A549 (cell line): ENCODE results near the gene TMEM123.

ENCODE experiments used
- EP300 ChIP-seq, 2 experiments: fragments of >200 bp; sonication (Bioruptor Twin); formaldehyde crosslinking; IDR thresholded peaks; 2 replicates in 1 of 2; 3 replicates in 1 of 2; pipeline ENCODE4 v1.6.1; 2016 to 2017
- POLR2A ChIP-seq: IDR thresholded peaks from 2 replicates; pipeline ENCODE4 v1.6.1; 2012; ENCODE audit warnings: mild to moderate bottlenecking, low read length
- RAD21 ChIP-seq, 2 experiments: fragments of >200 bp in 1 of 2; sonication (Bioruptor Twin) in 1 of 2; formaldehyde crosslinking in 1 of 2; IDR thresholded peaks in 1 of 2; conservative IDR thresholded peaks in 1 of 2; 2 replicates in 1 of 2; 3 replicates in 1 of 2; pipeline ENCODE4 v1.6.1; 2012 to 2018; ENCODE audit warnings: inconsistent platforms in 1 of 2
- TF ChIP-seq, protein P1 (sequence below): fragments of >200 bp; sonication (Bioruptor Twin); formaldehyde crosslinking; IDR thresholded peaks from 3 replicates; pipeline ENCODE4 v1.5.1; 2016
- TF ChIP-seq, protein P2 (sequence below): fragments of 450-650 bp; IDR thresholded peaks from 2 replicates; pipeline ENCODE4 v1.6.1; 2014; ENCODE audit warnings: antibody characterized with exemption
- TF ChIP-seq, protein P3 (sequence below): fragments of 200-600 bp; sonication (generic); IDR thresholded peaks from 2 replicates; pipeline ENCODE4 v1.6.1; 2016; ENCODE audit warnings: antibody characterized with exemption, mild to moderate bottlenecking, moderate library complexity

GRCh38 chr11:102414559-102414958 is 38.0 kb downstream of the TMEM123 start:
- TF ChIP-seq POLR2A (no peak), RAD21 (conservative IDR thresholded peaks at IDR 0.05 in 1 of 2, IDR thresholded peaks at IDR 0.05 in 1 of 2) (no peak), EP300 (IDR thresholded peaks at IDR 0.05) (no peak)
- TF ChIP-seq, protein P1, sequence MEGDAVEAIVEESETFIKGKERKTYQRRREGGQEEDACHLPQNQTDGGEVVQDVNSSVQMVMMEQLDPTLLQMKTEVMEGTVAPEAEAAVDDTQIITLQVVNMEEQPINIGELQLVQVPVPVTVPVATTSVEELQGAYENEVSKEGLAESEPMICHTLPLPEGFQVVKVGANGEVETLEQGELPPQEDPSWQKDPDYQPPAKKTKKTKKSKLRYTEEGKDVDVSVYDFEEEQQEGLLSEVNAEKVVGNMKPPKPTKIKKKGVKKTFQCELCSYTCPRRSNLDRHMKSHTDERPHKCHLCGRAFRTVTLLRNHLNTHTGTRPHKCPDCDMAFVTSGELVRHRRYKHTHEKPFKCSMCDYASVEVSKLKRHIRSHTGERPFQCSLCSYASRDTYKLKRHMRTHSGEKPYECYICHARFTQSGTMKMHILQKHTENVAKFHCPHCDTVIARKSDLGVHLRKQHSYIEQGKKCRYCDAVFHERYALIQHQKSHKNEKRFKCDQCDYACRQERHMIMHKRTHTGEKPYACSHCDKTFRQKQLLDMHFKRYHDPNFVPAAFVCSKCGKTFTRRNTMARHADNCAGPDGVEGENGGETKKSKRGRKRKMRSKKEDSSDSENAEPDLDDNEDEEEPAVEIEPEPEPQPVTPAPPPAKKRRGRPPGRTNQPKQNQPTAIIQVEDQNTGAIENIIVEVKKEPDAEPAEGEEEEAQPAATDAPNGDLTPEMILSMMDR = no peak
- TF ChIP-seq, protein P2, sequence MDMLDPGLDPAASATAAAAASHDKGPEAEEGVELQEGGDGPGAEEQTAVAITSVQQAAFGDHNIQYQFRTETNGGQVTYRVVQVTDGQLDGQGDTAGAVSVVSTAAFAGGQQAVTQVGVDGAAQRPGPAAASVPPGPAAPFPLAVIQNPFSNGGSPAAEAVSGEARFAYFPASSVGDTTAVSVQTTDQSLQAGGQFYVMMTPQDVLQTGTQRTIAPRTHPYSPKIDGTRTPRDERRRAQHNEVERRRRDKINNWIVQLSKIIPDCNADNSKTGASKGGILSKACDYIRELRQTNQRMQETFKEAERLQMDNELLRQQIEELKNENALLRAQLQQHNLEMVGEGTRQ = no peak
- TF ChIP-seq, protein P3, sequence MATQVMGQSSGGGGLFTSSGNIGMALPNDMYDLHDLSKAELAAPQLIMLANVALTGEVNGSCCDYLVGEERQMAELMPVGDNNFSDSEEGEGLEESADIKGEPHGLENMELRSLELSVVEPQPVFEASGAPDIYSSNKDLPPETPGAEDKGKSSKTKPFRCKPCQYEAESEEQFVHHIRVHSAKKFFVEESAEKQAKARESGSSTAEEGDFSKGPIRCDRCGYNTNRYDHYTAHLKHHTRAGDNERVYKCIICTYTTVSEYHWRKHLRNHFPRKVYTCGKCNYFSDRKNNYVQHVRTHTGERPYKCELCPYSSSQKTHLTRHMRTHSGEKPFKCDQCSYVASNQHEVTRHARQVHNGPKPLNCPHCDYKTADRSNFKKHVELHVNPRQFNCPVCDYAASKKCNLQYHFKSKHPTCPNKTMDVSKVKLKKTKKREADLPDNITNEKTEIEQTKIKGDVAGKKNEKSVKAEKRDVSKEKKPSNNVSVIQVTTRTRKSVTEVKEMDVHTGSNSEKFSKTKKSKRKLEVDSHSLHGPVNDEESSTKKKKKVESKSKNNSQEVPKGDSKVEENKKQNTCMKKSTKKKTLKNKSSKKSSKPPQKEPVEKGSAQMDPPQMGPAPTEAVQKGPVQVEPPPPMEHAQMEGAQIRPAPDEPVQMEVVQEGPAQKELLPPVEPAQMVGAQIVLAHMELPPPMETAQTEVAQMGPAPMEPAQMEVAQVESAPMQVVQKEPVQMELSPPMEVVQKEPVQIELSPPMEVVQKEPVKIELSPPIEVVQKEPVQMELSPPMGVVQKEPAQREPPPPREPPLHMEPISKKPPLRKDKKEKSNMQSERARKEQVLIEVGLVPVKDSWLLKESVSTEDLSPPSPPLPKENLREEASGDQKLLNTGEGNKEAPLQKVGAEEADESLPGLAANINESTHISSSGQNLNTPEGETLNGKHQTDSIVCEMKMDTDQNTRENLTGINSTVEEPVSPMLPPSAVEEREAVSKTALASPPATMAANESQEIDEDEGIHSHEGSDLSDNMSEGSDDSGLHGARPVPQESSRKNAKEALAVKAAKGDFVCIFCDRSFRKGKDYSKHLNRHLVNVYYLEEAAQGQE = no peak
